ENCODE data around the gene MMP17. TPM values are rescaled to one million over a fixed set of nuclear protein-coding genes. Genes with fewer than 3 reads are reported as not detected.

Gene MMP17
- total and polyA plus RNA-seq, 10 of the 15 experiments (the other 5 are each of a cell fraction or from before 2014, with no cell fraction given): 0.11 to 0.28 (median 0.23) TPM; not detected in 7

- no peak for FAIRE-seq
These were observed 9.2 kb upstream of the MMP17 start for GRCh38 chr12:131818821-131819585.

More at GRCh38 chr12:131818821-131819585, 9.2 kb upstream of the MMP17 start:
- no TSS peak for BruUV-seq (replicated peaks)
- WGBS (ENCODE audit: insufficient coverage, insufficient replicate concordance, low lambda C conversion rate, missing lambda C conversion rate): 51% methylated on average over 30 of the region's 30 CpGs
- intact Hi-C loops (cut with micrococcal nuclease; ENCODE audit: unreplicated experiment) (no loop called here), in situ Hi-C loops (cut with MboI) (no loop called here)
- no peak overlapping the region for H3K4me3 ChIP-seq
- no peaks in the 10 kb centered on the region for H3K9me3 ChIP-seq (replicated peaks; ENCODE audit: control insufficient read depth, insufficient read depth, low read length)
- TF ChIP-seq CTCF (IDR thresholded peaks at IDR 0.05 in 2 of 3, conservative IDR thresholded peaks at IDR 0.05 in 1 of 3; ENCODE audit: control insufficient read depth in 2 of 3, extremely low read depth in 1 of 3, insufficient read depth in 1 of 3, low read depth in 3 of 3, low read length in 3 of 3) (no peak), MEF2A (IDR thresholded peaks at IDR 0.05; ENCODE audit: insufficient read depth, low read depth, low read length) (no peak), NRF1 (conservative IDR thresholded peaks at IDR 0.05; ENCODE audit: low read depth, low read length) (no peak), SMAD5 (IDR thresholded peaks at IDR 0.05; ENCODE audit: low read depth) (no peak), BCL3 (IDR thresholded peaks at IDR 0.05; ENCODE audit: borderline replicate concordance, insufficient read depth, low read depth, low read length, poor library complexity, severe bottlenecking) (no peak)
- SMC1A ChIA-PET (ENCODE audit: uncharacterized antibody, unreplicated experiment): no interaction called here
- no peaks in the 10 kb centered on the region for H3K27me3 ChIP-seq (replicated peaks in 1 of 2; ENCODE audit: control insufficient read depth in 2 of 2, insufficient read depth in 2 of 2, low read length in 1 of 2)
- no peak for DNase-seq (ENCODE audit: low read depth, low spot score)
- RAD21 ChIA-PET (ENCODE audit: unreplicated experiment): no interaction called here
- ATAC-seq: no peak
- POLR2A ChIA-PET: no interaction called here
- H3K4me1 ChIP-seq (ENCODE audit: control insufficient read depth, insufficient read depth, low read length): no peaks in the 10 kb centered on the region
- no peaks in the 10 kb centered on the region for H3K36me3 ChIP-seq (ENCODE audit: control insufficient read depth in 2 of 2, insufficient read depth in 2 of 2, low read length in 1 of 2)
- CTCF ChIA-PET: no interaction called here
- H3K4me2 ChIP-seq (ENCODE audit: control insufficient read depth, insufficient read depth): no peak overlapping the region
- no peak overlapping the region for H2AFZ ChIP-seq (ENCODE audit: control insufficient read depth, low read depth, low read length)
- H3K27ac ChIP-seq (ENCODE audit: control insufficient read depth, insufficient read depth): no peak overlapping the region
- no peaks in the 10 kb centered on the region for H3K79me2 ChIP-seq (ENCODE audit: control insufficient read depth, insufficient read depth, low read length)
- H4K20me1 ChIP-seq (ENCODE audit: control insufficient read depth, insufficient read depth): no peaks in the 10 kb centered on the region
- H3K9ac ChIP-seq (ENCODE audit: control insufficient read depth, insufficient read depth, low read length): no peak overlapping the region

Data from GM12878 (cell line).